Activated CD4-positive, CD25-positive, alpha-beta regulatory T cell treated with anti-CD3 and anti-CD28 coated beads, Interleukin-2, amount 50 U/mL, for 72 hours (primary cell): Measurements from ENCODE around the gene RMI2.

Experiments used
- DNase-seq: peaks from one replicate; pipeline ENCODE4 v3.0.0; 2021

RMI2 gene

GRCh38 chr16:11386791-11387546 is 41.7 kb downstream of the RMI2 start:
- no peak for DNase-seq

GRCh38 chr16:11389083-11389482 is 43.8 kb downstream of the RMI2 start:
- DNase-seq = no peak

DNA sequence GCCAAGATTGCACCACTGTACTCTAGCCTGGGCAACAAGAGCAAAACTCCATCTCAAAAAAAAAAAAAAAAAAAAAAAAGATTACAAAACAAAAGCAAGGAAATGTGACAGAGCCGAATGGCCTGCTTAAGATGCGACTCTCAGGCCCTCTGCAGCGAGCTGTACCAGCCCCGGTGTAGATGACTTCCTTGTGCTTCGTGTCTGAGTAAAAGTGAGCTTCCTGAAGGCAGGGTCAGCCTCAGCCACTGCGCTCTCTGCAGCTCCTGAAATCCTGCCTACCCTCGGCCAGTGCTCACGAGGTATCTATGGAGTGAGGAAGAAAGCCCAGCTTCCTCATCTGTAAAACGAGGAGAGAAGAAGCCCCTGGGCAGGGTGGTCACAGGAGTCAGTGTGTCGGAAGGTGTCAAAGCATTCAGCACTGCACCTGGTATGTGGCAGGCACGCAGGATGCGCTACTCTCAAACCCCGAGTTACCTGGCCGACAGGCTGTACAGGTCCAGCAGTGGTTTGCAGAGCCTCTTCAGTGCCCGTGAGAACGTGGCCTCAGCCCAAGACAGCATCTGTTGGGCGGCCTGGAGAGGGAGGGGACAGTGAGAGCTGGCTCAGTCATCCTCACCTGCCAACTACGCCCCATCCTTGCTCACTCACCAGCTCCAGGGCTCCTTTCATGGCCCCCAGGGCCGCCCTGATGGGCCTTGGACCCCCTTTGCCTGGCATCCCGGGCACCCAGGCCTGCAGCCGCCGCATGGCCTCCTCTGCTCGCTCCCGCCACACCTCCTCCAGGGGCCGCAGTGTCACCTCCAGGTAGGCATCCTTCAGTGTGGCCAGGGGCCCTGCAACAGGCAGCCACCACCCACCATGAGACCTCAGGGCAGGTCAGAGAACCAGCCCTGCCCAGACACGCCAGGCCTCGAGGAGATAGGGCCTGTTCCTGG is 44.6 kb downstream of the RMI2 start:
- DNase-seq = no peak

DNA sequence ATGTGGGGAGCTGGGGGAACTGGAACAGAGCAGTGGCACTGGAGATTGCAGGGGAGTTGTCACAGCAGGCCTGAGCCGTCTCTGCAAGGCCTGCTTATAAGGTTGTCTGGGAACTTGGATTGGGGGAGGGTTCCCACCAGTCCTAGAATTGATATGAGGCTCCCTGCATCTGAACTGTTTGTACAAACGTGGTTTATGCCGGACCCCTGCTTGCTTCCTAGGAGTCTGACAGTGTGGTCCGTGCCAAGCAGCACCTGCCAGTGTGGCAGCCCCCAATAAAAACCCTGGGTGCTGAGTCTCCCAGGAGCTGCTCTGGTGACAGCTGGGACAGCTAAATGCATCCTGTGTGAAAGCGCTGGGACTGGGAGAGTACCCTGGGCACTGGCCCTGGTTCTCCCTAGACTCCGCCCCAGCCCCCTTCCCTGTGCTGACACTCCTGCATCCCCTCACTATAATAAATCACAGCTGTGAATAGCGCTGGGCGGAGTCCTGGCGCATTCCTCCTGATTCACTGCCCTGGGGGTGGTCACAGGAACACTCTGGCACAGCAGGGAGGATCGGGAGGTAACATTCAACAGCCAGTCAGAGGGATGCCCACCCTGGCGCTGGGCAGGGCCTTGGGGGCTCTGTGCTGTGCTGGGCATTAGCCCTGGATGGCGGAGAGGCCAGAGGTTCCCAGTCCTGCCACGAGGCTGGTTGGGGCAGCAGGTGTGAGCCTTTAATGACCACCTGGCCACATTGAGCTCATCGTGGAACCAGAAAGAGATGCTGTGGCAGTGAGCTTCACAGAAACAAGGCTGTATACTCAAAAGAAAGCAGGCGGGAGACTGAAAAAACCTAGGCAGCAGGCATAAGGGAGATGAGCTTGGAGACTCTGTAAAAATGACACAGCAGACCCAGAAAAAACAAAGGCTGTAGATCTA is 45.6 kb downstream of the RMI2 start:
- no peak for DNase-seq

DNA sequence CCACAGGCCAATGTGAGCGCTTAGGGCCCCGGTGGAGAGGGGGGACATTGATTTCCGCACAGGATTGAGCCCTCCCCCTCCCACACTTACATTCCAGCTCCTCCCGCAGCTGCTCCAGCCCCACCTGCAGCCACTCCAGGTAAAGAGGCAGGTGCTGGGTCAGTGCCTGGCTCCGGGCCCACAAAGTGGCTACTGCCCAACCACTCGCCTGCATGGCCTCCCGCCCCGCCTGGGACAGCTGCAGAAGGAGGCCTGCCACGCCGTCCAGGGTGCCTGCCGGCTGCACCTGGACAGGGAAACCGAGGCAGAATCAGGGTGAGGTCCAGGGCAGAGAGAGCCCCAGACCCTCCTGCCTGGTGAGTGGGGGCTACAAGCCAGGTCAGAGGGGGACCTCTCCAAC is 46.3 kb downstream of the RMI2 start:
- DNase-seq = no peak

DNA sequence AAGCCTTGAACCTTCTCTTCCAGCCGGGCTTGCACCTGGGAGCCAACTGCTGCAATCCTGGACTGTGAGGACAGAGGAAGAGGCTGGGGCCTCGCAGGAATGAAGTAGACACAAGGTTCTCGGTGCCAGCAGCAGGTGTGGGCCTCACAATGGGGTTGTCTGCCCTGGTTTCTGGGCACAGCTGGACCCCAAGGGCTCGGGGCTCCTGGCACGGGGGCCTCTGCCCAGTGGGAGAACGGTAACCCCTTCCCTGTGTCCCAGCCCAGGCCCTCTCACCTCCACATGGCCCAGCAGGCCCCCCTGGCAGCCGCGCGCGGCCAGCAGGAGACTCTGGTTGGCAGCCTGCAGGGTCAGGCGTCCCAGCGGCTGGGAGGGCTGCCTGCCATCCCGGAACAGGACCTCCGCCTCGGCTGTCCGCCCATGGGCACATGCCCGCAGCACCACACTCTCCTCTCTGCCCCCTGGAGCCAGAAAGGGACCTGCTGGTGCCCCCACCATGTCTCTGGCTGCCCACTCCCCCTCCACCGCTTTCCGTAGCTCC is 46.9 kb downstream of the RMI2 start:
- DNase-seq = no peak

DNA sequence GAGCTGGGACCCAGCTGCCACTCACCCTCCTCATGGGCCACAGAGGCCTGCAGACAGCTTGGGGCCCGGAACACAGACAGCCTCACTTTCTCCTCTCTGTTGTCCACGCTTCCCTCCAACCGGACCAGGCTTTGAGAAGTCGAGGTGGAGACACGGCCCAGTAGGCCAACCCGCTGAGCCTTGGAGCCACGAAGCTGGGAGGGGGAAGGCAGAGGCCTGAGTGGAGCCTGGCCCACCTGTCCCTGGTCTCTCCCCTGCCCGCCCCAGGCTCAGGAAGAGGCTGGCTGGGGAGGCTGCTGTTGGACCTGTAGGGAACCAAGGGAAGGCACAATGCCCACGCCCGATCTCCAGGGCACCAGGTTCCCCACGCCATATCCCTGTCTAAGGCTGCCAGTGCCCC is 48.1 kb downstream of the RMI2 start:
- DNase-seq = no peak

DNA sequence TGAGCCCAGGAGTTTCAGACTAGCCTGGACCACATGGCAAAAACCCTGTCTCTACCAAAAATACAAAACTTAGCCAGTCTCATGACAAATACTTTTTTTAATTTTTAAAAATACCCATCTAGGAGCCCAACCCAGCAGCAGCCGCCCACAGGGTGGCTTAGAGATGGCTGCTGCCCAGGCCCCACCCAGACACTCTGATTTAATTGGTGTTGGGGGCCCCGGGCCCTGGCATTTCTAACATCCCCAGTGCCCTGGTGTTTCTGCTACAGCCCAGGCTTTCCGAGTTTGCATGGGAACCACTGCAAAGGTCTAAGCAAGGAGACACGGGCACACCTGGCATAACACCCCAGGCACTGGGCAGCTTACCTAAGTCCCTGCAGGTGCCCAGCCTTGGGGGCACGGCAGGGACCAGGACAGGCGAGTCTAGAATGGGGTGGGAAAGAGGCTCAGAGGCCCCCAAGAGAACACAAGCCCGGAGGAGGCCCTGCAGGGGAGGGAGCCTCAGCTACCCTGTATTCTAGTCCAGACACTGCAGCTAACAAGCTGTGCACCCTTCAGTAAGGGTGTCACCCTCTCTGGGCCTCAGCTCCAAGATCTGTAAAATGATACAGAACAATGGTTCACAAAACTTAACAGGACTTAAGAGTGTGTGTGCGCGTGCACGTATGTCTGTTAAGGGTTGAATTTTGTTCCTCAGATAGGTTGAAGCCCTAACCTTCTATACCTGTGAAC is 48.8 kb downstream of the RMI2 start:
- no peak for DNase-seq

DNA sequence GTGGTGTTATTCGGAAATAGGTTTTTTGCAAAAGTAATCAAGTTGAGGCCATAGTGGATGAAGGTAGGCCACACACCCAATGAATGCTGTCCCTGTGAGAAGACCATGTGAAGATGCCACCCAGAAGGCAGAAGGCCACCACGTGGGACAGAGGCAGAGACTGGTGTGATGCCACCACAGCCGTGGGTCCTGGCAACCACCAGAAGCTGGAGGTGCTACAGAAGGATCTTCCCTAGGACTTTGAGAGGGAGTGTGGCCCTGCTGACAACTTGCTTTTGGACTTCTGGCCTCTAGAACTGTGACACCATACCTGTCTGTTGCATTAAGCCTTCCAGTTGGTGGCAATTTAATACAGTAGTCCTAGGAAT is 49.3 kb downstream of the RMI2 start:
- DNase-seq = no peak

GRCh38 chr16:11395008-11395948 is 50.0 kb downstream of the RMI2 start:
- DNase-seq = no peak

DNA sequence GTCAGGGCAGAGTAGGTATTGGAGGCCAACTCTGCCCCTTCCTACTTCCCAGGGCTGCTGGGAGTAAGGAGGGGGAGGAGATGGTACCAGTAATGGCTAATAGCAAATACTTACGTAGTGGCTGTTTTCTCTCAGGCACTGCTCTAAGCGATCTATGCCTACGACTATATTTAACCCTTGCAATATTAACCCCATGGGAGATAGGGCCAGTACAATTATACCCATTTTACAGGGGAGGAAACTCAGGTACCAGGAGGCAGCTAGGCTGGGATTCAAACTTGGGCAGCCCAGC is 50.6 kb downstream of the RMI2 start:
- DNase-seq = no peak

- peak; percentile 79 for DNase-seq
These were observed 51.2 kb downstream of the RMI2 start for GRCh38 chr16:11396241-11397048.

- DNase-seq = no peak
These were observed 52.9 kb downstream of the RMI2 start for GRCh38 chr16:11398136-11398535.

DNA sequence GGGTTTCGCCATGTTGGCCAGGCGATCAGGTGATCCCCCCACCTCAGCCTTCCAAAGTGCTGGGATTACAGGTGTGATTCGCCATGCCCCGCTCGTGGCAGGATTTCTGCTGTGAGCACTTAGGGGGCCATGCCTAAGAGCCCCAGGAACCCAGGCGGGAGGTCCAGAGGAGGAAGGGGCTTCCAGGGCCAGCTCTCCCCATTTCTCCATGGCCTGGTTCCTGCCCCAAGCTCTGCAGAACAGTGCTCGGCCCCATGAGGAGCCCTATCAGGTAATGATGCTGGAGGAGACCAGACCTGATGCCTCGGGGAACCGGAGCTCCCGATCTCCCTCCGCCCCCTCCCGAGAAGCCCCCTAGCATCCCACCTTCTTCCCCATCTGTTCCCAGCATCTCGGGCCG is 53.6 kb downstream of the RMI2 start:
- no peak for DNase-seq

- DNase-seq = no peak
These were observed 54.1 kb downstream of the RMI2 start for GRCh38 chr16:11399261-11399831.

DNA sequence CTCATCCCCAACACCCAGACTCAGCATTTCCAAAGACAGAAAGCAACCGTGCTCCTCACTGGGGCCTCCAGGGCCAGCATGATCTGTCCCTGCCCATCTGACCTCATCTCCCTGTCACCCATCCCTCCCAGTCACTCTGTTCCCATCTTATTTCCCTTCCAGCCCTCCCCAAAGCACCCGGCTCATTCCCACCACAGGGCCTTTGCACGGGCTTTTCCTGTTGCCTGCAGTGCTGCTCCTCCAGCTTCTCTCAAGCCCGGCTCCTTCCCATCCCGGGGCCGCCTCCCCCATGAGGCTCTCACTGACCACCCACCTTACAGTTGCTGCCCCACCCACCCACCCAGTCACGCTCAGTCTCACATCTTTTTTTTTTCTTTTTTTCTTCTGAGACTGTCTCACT is 54.8 kb downstream of the RMI2 start:
- no peak for DNase-seq
